H1 (cell line): ENCODE results near the gene TSPAN32. TPM values are rescaled to one million over a fixed set of nuclear protein-coding genes. Genes with fewer than 3 reads are reported as not detected.

Experiments used
- CTCF ChIA-PET: fragments of 300-600 bp; sonication (Branson Sonifier 250); formaldehyde crosslinking; loops from one replicate; lab custom pipeline; 2021; ENCODE audit not compliant: partially characterized antibody; lab: Charles Lee
- POLR2A ChIA-PET: fragments of 300-600 bp; sonication (Branson Sonifier 250); formaldehyde crosslinking; loops from one replicate; lab custom pipeline; 2021; ENCODE audit warnings: inconsistent platforms; ENCODE audit not compliant: partially characterized antibody; lab: Charles Lee
- DNase-seq, 2 experiments: peaks; one replicate each; pipeline versions ENCODE4 v3.0.0 to v3.0.0-alpha.2; 2010 to 2022; ENCODE audit warnings: low spot score in 2 of 2, low read depth in 1 of 2, mixed read lengths in 1 of 2
- FAIRE-seq: peaks from 2 replicates; lab custom pipeline; 2011; peaks lifted over from hg19 to GRCh38; lab: Jason Lieb, UNC
- H2AFZ ChIP-seq: 2 replicates; pipeline ENCODE4 v1.8.1; 2012; ENCODE audit warnings: low read length, inconsistent platforms
- H2AK5ac ChIP-seq: 2 replicates; pipeline ENCODE4 v1.6.1; 2013; ENCODE audit warnings: low read depth, low read length
- H2BK120ac ChIP-seq: replicated peaks from 2 replicates; pipeline ENCODE3; 2013; ENCODE audit warnings: low read depth, low read length, inconsistent platforms
- H2BK12ac ChIP-seq: 2 replicates; pipeline ENCODE4 v1.6.1; 2013; ENCODE audit warnings: low read depth, low read length
- H2BK15ac ChIP-seq: 2 replicates; pipeline ENCODE4 v1.6.1; 2013; ENCODE audit warnings: low read length
- H2BK20ac ChIP-seq: 2 replicates; pipeline ENCODE4 v1.6.1; 2013; ENCODE audit warnings: low read length
- H2BK5ac ChIP-seq: 2 replicates; pipeline ENCODE4 v1.6.1; 2013; ENCODE audit warnings: low read depth, low read length
- H3K14ac ChIP-seq: 2 replicates; pipeline ENCODE4 v1.6.1; 2013; ENCODE audit warnings: inconsistent platforms; ENCODE audit not compliant: insufficient read length
- H3K18ac ChIP-seq: 2 replicates; pipeline ENCODE4 v1.6.1; 2013; ENCODE audit warnings: low read length; ENCODE audit errors: extremely low read depth
- H3K23ac ChIP-seq: 2 replicates; pipeline ENCODE4 v1.6.1; 2013; ENCODE audit warnings: inconsistent platforms; ENCODE audit not compliant: insufficient read length
- H3K23me2 ChIP-seq: 2 replicates; pipeline ENCODE4 v1.6.1; 2013; ENCODE audit warnings: low read depth, low read length
- H3K27ac ChIP-seq: 2 replicates; pipeline ENCODE4 v1.6.1; 2011; ENCODE audit warnings: low read depth, low read length, inconsistent platforms
- H3K27me3 ChIP-seq, 4 experiments: replicated peaks in 1 of 4; 1 replicate in 1 of 4; 2 replicates in 3 of 4; pipeline versions ENCODE4 v1.6.1 to v1.8.1; 2011 to 2013; ENCODE audit warnings: low read length in 3 of 4, mild to moderate bottlenecking in 3 of 4, inconsistent platforms in 2 of 4, mixed read lengths in 2 of 4, moderate library complexity in 1 of 4; ENCODE audit not compliant: control insufficient read depth in 3 of 4, insufficient read depth in 3 of 4; ENCODE audit errors: extremely low read depth in 1 of 4
- H3K36me3 ChIP-seq, 4 experiments: 2 replicates each; pipeline versions ENCODE4 v1.6.1 to v1.8.1; 2011 to 2013; ENCODE audit warnings: mild to moderate bottlenecking in 4 of 4, low read length in 3 of 4, moderate library complexity in 2 of 4, control low read depth in 1 of 4, inconsistent platforms in 1 of 4; ENCODE audit not compliant: insufficient read depth in 4 of 4, control insufficient read depth in 2 of 4
- H3K4ac ChIP-seq: replicated peaks from 2 replicates; pipeline ENCODE3; 2013; ENCODE audit warnings: low read length, low read depth, mixed read lengths, inconsistent platforms; ENCODE audit not compliant: insufficient read length
- H3K4me1 ChIP-seq, 4 experiments: replicated peaks in 1 of 4; 1 replicate in 1 of 4; 2 replicates in 3 of 4; pipeline versions ENCODE4 v1.6.1 to v1.8.1; 2011 to 2013; ENCODE audit warnings: low read length in 3 of 4, inconsistent platforms in 2 of 4, mixed read lengths in 1 of 4; ENCODE audit not compliant: insufficient read depth in 4 of 4, control insufficient read depth in 3 of 4
- H3K4me2 ChIP-seq, 2 experiments: 2 replicates each; pipeline versions ENCODE4 v1.6.1 to v1.8.1; 2011 to 2013; ENCODE audit warnings: low read depth in 2 of 2, low read length in 2 of 2, control low read depth in 1 of 2, inconsistent platforms in 1 of 2, mild to moderate bottlenecking in 1 of 2; ENCODE audit not compliant: insufficient read depth in 1 of 2
- H3K4me3 ChIP-seq, 4 experiments: fragments of 200-600, 300-600 bp in 1 of 4; sonication (generic), shearing (Covaris generic), sonication (Bioruptor Twin) in 1 of 4; 2 replicates each; pipeline versions ENCODE4 v1.5.1 to v1.8.1; 2011 to 2016; ENCODE audit warnings: low read length in 4 of 4, low read depth in 3 of 4, control low read depth in 2 of 4, inconsistent platforms in 2 of 4, mild to moderate bottlenecking in 2 of 4, mixed read lengths in 1 of 4, moderate library complexity in 1 of 4; ENCODE audit not compliant: insufficient read depth in 2 of 4; ENCODE audit errors: extremely low read depth in 1 of 4
- H3K56ac ChIP-seq: replicated peaks from 2 replicates; pipeline ENCODE3; 2013; ENCODE audit warnings: low read depth, mild to moderate bottlenecking, mixed read lengths, low read length, inconsistent platforms; ENCODE audit not compliant: insufficient read length
- H3K79me1 ChIP-seq: 2 replicates; pipeline ENCODE4 v1.6.1; 2013; ENCODE audit warnings: low read depth, low read length, control low read depth
- H3K79me2 ChIP-seq, 2 experiments: 2 replicates each; pipeline versions ENCODE4 v1.6.1 to v1.8.1; 2012 to 2013; ENCODE audit warnings: low read length in 2 of 2, mild to moderate bottlenecking in 2 of 2, inconsistent platforms in 1 of 2; ENCODE audit not compliant: insufficient read depth in 2 of 2, control insufficient read depth in 1 of 2
- H3K9ac ChIP-seq, 4 experiments: replicated peaks in 1 of 4; 1 replicate in 1 of 4; 2 replicates in 3 of 4; pipeline versions ENCODE4 v1.6.1 to v1.8.1; 2011 to 2013; ENCODE audit warnings: low read depth in 3 of 4, low read length in 3 of 4, control low read depth in 2 of 4, mild to moderate bottlenecking in 2 of 4, moderate library complexity in 2 of 4, inconsistent platforms in 1 of 4; ENCODE audit errors: extremely low read depth in 1 of 4
- H3K9me3 ChIP-seq, 2 experiments: 2 replicates each; pipeline versions ENCODE4 v1.6.1 to v1.8.1; 2012 to 2013; ENCODE audit warnings: mild to moderate bottlenecking in 2 of 2, moderate library complexity in 2 of 2, control low read depth in 1 of 2, inconsistent platforms in 1 of 2, low read depth in 1 of 2, low read length in 1 of 2, mixed read lengths in 1 of 2; ENCODE audit not compliant: insufficient read depth in 2 of 2
- H4K20me1 ChIP-seq, 2 experiments: replicated peaks in 1 of 2; 2 replicates each; pipeline versions ENCODE3 to v1.8.1; 2011 to 2013; ENCODE audit warnings: inconsistent platforms in 2 of 2, low read length in 2 of 2, mild to moderate bottlenecking in 1 of 2; ENCODE audit not compliant: insufficient read depth in 2 of 2, control insufficient read depth in 1 of 2
- H4K5ac ChIP-seq: 2 replicates; pipeline ENCODE4 v1.6.1; 2013; ENCODE audit warnings: low read length, low read depth, mixed read lengths, inconsistent platforms; ENCODE audit not compliant: insufficient read length
- H4K8ac ChIP-seq: 2 replicates; pipeline ENCODE4 v1.8.0; 2013; ENCODE audit warnings: mild to moderate bottlenecking, moderate library complexity, low read length, inconsistent platforms; ENCODE audit not compliant: insufficient read depth; ENCODE audit errors: extremely low read depth
- H4K91ac ChIP-seq: replicated peaks from 2 replicates; pipeline ENCODE3; 2013; ENCODE audit warnings: low read length, mixed read lengths, inconsistent platforms; ENCODE audit not compliant: insufficient read length
- CBX5 ChIP-seq: fragments of 300-800, 300-1000 bp; sonication (generic); IDR thresholded peaks from 2 replicates; pipeline ENCODE4 v1.7.1; 2016; ENCODE audit warnings: antibody characterized with exemption, low read length, low read depth
- EZH2 ChIP-seq: fragments of 200-600 bp; sonication (generic); IDR thresholded peaks from 2 replicates; pipeline ENCODE4 v1.7.1; 2012; ENCODE audit warnings: low read depth, mild to moderate bottlenecking, moderate library complexity, low read length, inconsistent platforms; ENCODE audit not compliant: severe bottlenecking
- FOSL1 ChIP-seq: IDR thresholded peaks from 2 replicates; pipeline ENCODE4 v1.6.1; 2011; ENCODE audit warnings: mild to moderate bottlenecking, low read depth, low read length, moderate library complexity; ENCODE audit not compliant: insufficient read depth
- HDAC2 ChIP-seq, 2 experiments: fragments of 300-600 bp in 1 of 2; sonication (generic) in 1 of 2; IDR thresholded peaks; 2 replicates each; pipeline ENCODE4 v1.6.1; 2011 to 2012; ENCODE audit warnings: low read depth in 2 of 2, low read length in 2 of 2, mild to moderate bottlenecking in 2 of 2, moderate library complexity in 2 of 2, borderline replicate concordance in 1 of 2, inconsistent platforms in 1 of 2
- KDM4A ChIP-seq: IDR thresholded peaks from one replicate; pipeline ENCODE4 v1.7.1; 2012; ENCODE audit warnings: low read depth, mild to moderate bottlenecking, moderate library complexity, low read length, inconsistent platforms; ENCODE audit not compliant: severe bottlenecking
- POLR2A ChIP-seq, 2 experiments: IDR thresholded peaks; 1 replicate in 1 of 2; 2 replicates in 1 of 2; pipeline ENCODE4 v1.6.1; 2011; ENCODE audit warnings: low read depth in 2 of 2, low read length in 2 of 2, mild to moderate bottlenecking in 2 of 2; ENCODE audit errors: control extremely low read depth in 1 of 2
- RAD21 ChIP-seq, 2 experiments: IDR thresholded peaks in 1 of 2; conservative IDR thresholded peaks in 1 of 2; 2 replicates each; pipeline ENCODE4 v1.6.1; 2011; ENCODE audit warnings: low read depth in 2 of 2, low read length in 2 of 2, improper control_type of control experiment in 1 of 2, inconsistent platforms in 1 of 2, mild to moderate bottlenecking in 1 of 2, moderate library complexity in 1 of 2
- RBBP5 ChIP-seq: IDR thresholded peaks from 2 replicates; pipeline ENCODE4 v1.7.1; 2012; ENCODE audit warnings: low read depth, mild to moderate bottlenecking, inconsistent platforms, low read length, moderate library complexity, borderline replicate concordance
- SIRT6 ChIP-seq: IDR thresholded peaks from one replicate; pipeline ENCODE4 v1.7.1; 2012; ENCODE audit warnings: low read length, inconsistent platforms
- TAF1 ChIP-seq: IDR thresholded peaks from 2 replicates; pipeline ENCODE4 v1.6.1; 2011; ENCODE audit warnings: mild to moderate bottlenecking, low read depth, low read length
- ZNF274 ChIP-seq: IDR thresholded peaks from 2 replicates; pipeline ENCODE4 v1.7.0; 2012; ENCODE audit warnings: low read length, borderline replicate concordance; ENCODE audit errors: extremely low read depth
- WGBS, 2 experiments: shearing (Covaris generic) in 1 of 2; methylation state at CpG; one replicate each; pipeline versions ENCODE4 v1.1.6 to v1.1.7; 2013 to 2015; ENCODE audit warnings: low lambda C conversion rate in 2 of 2, mixed read lengths in 2 of 2, inconsistent platforms in 1 of 2, low coverage in 1 of 2, missing lambda C conversion rate in 1 of 2; ENCODE audit not compliant: insufficient replicate concordance in 2 of 2, insufficient coverage in 1 of 2, insufficient read length in 1 of 2; ENCODE audit errors: extremely low coverage in 1 of 2, missing lambda C conversion rate in 1 of 2; 5-methylcytosine and 5-hydroxymethylcytosine counted together
- polyA plus RNA-seq, 7 experiments: library from polyadenylated mRNA; depleted of rRNA in 3 of 7; stranded (reverse) in 5 of 7; unstranded in 2 of 7; fragments of >200 nt in 5 of 7; fragments of 200-250 nt in 2 of 7; gene quantifications; 1 replicate in 5 of 7; 2 replicates in 1 of 7; 4 replicates in 1 of 7; pipeline versions ENCODE4 v1.2.1 to v1.2.3, GENCODE V29; 2011 to 2013; ENCODE audit warnings: missing spikeins in 2 of 7, mixed read lengths in 2 of 7
- total RNA-seq: library from RNA; stranded (reverse); fragmentation: NEBNext Ultra II Directional; extraction: Animal tissue kit (Norgen Biotek cat#: 25700); gene quantifications from 2 replicates; pipeline ENCODE4 v1.2.1, GENCODE V29; 2021

Gene TSPAN32
- total and polyA plus RNA-seq, 2 of the 8 experiments (the other 6 are each of a cell fraction or from before 2014, with no cell fraction given) = not detected

DNA sequence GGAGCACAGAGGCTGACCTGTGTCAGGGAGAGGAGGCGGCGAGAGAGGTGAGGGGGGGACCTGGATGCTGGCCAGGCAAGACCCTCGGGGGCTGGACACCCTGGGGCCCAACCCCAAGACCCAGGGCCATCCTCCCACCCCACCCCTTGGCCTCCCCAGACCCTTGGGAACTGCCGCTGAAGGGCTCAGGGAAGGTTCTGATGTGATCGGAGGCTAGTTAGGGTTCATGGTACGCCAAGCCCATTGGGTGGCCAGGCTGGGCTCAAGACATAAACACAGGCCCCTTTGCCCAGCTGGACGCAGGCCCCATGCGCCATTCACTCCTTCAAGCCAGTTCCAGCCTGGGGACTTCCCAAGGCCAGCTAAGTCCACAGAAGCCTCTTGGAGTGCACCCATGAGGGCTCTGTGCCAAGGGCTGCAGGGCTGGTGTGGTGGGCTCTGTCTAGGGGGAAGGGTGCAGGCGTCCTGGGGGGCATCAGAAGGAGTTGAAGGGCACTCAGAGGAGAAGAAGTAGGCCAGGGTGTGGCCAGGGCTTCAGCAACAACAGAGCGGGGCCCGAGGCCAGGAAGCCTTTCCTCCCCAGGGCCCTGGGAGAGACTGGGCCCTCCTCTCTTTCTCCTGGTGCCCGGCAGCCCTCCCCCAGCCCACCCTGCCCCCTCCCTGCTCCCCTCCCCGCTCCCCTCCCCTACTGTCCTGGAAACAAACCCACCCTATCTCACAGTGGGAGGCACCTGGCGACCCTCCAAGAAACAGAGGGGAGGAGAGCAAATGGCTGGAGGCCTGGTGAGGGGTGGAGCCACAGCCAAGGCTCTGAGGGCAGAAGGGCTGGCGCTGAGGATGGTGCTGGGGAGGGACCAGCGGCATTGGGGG is 12.9 kb downstream of the TSPAN32 start:
- FAIRE-seq = no peak
- no peak overlapping the region for H2AFZ ChIP-seq
- CTCF ChIA-PET = interaction anchor here (1.0 to 3.8 kb wide), 3 partner anchors 9 to 217 kb away, joined by 3 to 34 read pairs (median 3); no protein-coding TSS in a partner anchor
- TF ChIP-seq RAD21 (IDR thresholded peaks at IDR 0.05 in 1 of 2, conservative IDR thresholded peaks at IDR 0.05 in 1 of 2; ENCODE audit: low read depth in 2 of 2, low read length in 2 of 2) = no peak
- TF ChIP-seq RBBP5 = no peak
- no peak for TF ChIP-seq KDM4A
- no peak for TF ChIP-seq TAF1
- TF ChIP-seq HDAC2 (IDR thresholded peaks at IDR 0.05; ENCODE audit: borderline replicate concordance in 1 of 2, low read depth in 2 of 2, low read length in 2 of 2) = no peak
- no peak for TF ChIP-seq POLR2A (IDR thresholded peaks at IDR 0.05; ENCODE audit: control extremely low read depth in 1 of 2, low read depth in 2 of 2, low read length in 2 of 2)
- no peak for TF ChIP-seq FOSL1
- TF ChIP-seq SIRT6 = no peak
- no peak for TF ChIP-seq EZH2
- TF ChIP-seq CBX5 = no peak
- TF ChIP-seq ZNF274 = no peak

More for the DNA sequence above, 12.9 kb downstream of the TSPAN32 start:
- POLR2A ChIA-PET = interaction anchor here (1.0 kb wide), 1 partner anchor 62 kb away, joined by 3 read pairs; the partner anchor contains the start of gene CD81
- Histone ChIP-seq H3K9me3 (no peaks in the 10 kb centered on the region), H3K27me3 (peaks cover 0 to 1% (median 0%) of the 10 kb centered on the region in 4 experiments; a peak in 1 of 7 replicates), H2BK15ac (no peak overlapping the region), H3K23me2 (no peaks in the 10 kb centered on the region), H3K36me3 (no peaks in the 10 kb centered on the region), H3K4me2 (no peak overlapping the region), H2BK20ac (no peak overlapping the region), H3K4me1 (no peaks in the 10 kb centered on the region), H3K56ac (no peak overlapping the region), H3K4me3 (no peak overlapping the region), H3K14ac (no peak overlapping the region), H3K23ac (no peak overlapping the region), H4K8ac (no peak overlapping the region; the same call in 1 of the 2 replicates), H2BK5ac (no peak overlapping the region), H4K5ac (no peak overlapping the region), H3K18ac (no peak overlapping the region), H3K79me2 (no peaks in the 10 kb centered on the region), H2BK12ac (no peak overlapping the region), H3K79me1 (no peaks in the 10 kb centered on the region), H3K9ac (no peak overlapping the region), H3K4ac (no peak overlapping the region), H2AK5ac (no peak overlapping the region), H4K20me1 (peaks cover 0 to 2% of the 10 kb centered on the region in 2 experiments), H3K27ac (no peak overlapping the region), H4K91ac (no peak overlapping the region), H2BK120ac (no peak overlapping the region)
- DNase-seq = no peak
- WGBS, 2 experiments = 80% methylated on average over 12 of the region's 16 CpGs; no CpG with 5 or more reads in 1 of the 2 experiments
